K562 (cell line): ENCODE data around the gene MYOM1. TPM values are rescaled to one million over a fixed set of nuclear protein-coding genes. Genes with fewer than 3 reads are reported as not detected.

ENCODE experiments used
- ATAC-seq: fragments of 200-7000 bp; cut with Tn5 transposase; 3 replicates; pipeline ENCODE4 v1.9.1; 2020; ENCODE audit warnings: moderate library complexity
- BruUV-seq: library from RNA; stranded (reverse); fragments of 400-500 nt; replicated peaks from 2 replicates; lab custom pipeline; 2021; lab: Mats Ljungman, UMichigan
- CTCF ChIA-PET: fragments of 300-600 bp; formaldehyde crosslinking; extraction: SDS; loops from one replicate; lab custom pipeline; 2021; ENCODE audit warnings: low intra/inter-chr PET ratio; lab: Yijun Ruan, JAX
- POLR2A ChIA-PET: fragments of 300-600, 350-650 bp; sonication (Branson Sonifier 250); formaldehyde crosslinking; extraction: SDS; loops from one replicate; lab custom pipeline; 2021; ENCODE audit warnings: antibody characterized with exemption, inconsistent platforms; lab: Yijun Ruan, JAX
- DNase-seq, 4 experiments: peaks; one replicate each; pipeline versions ENCODE4 v3.0.0 to v3.0.0-alpha.2; 2011 to 2018; ENCODE audit warnings: low spot score in 3 of 4, mixed read lengths in 3 of 4; ENCODE audit errors: extremely low read depth in 1 of 4
- FAIRE-seq: peaks from 2 replicates; lab custom pipeline; 2011; peaks lifted over from hg19 to GRCh38; lab: Jason Lieb, UNC
- H2AFZ ChIP-seq: 2 replicates; pipeline ENCODE4 v1.6.0; 2011; ENCODE audit warnings: low read depth, low read length, control low read depth, inconsistent platforms
- H3K27ac ChIP-seq: fragments of 200-600 bp; 3 replicates; pipeline ENCODE4 v1.8.0; 2011; ENCODE audit warnings: low read depth, mild to moderate bottlenecking, control low read depth, inconsistent platforms, low read length, moderate library complexity, mixed read lengths; ENCODE audit errors: extremely low read depth
- H3K27me3 ChIP-seq, 2 experiments: fragments of 300-600 bp in 1 of 2; 2 replicates in 1 of 2; 3 replicates in 1 of 2; pipeline versions ENCODE4 v1.6.0 to v1.8.0; 2011; ENCODE audit warnings: inconsistent platforms in 2 of 2, low read length in 2 of 2, mild to moderate bottlenecking in 1 of 2, mixed read lengths in 1 of 2, moderate library complexity in 1 of 2; ENCODE audit not compliant: control insufficient read depth in 2 of 2, insufficient read depth in 2 of 2
- H3K36me3 ChIP-seq: fragments of 300-600 bp; 3 replicates; pipeline ENCODE4 v1.8.0; 2011; ENCODE audit warnings: mild to moderate bottlenecking, low read length, inconsistent platforms; ENCODE audit not compliant: control insufficient read depth, insufficient read depth
- H3K4me1 ChIP-seq, 2 experiments: fragments of 200-600 bp in 1 of 2; replicated peaks in 1 of 2; 2 replicates in 1 of 2; 3 replicates in 1 of 2; pipeline versions ENCODE4 v1.5.1 to v1.8.0; 2011; ENCODE audit warnings: inconsistent platforms in 2 of 2, low read length in 2 of 2, mild to moderate bottlenecking in 1 of 2, mixed read lengths in 1 of 2, moderate library complexity in 1 of 2; ENCODE audit not compliant: control insufficient read depth in 2 of 2, insufficient read depth in 2 of 2
- H3K4me2 ChIP-seq: 2 replicates; pipeline ENCODE4 v1.6.1; 2011; ENCODE audit warnings: low read length, control low read depth, inconsistent platforms, mixed read lengths; ENCODE audit not compliant: insufficient read depth
- H3K4me3 ChIP-seq: fragments of 200-600 bp; sonication (generic), shearing (Covaris generic); 2 replicates; pipeline ENCODE4 v1.5.1; 2016; ENCODE audit warnings: control low read depth, inconsistent platforms
- H3K79me2 ChIP-seq: fragments of 200-600 bp; 3 replicates; pipeline ENCODE4 v1.8.0; 2011; ENCODE audit warnings: low read length, inconsistent platforms; ENCODE audit not compliant: control insufficient read depth, insufficient read depth
- H3K9ac ChIP-seq, 2 experiments: 2 replicates each; pipeline versions ENCODE4 v1.6.0 to v1.6.1; 2011; ENCODE audit warnings: low read depth in 2 of 2, low read length in 2 of 2, control low read depth in 1 of 2, inconsistent platforms in 1 of 2, mild to moderate bottlenecking in 1 of 2, mixed read lengths in 1 of 2; ENCODE audit not compliant: insufficient read depth in 1 of 2
- H3K9me1 ChIP-seq: one replicate; pipeline ENCODE4 v1.6.0; 2011; ENCODE audit warnings: inconsistent platforms, mild to moderate bottlenecking, low read length, moderate library complexity; ENCODE audit not compliant: control insufficient read depth, insufficient read depth
- H3K9me3 ChIP-seq: replicated peaks from 2 replicates; pipeline ENCODE4 v1.5.1; 2011; ENCODE audit warnings: low read depth, low read length, inconsistent platforms; ENCODE audit not compliant: control insufficient read depth, insufficient read depth
- H4K20me1 ChIP-seq: replicated peaks from 2 replicates; pipeline ENCODE4 v1.6.1; 2011; ENCODE audit warnings: low read length, inconsistent platforms, mixed read lengths; ENCODE audit not compliant: control insufficient read depth, insufficient read depth
- FOXA3 ChIP-seq, 2 experiments: fragments of 450-650 bp in 1 of 2; sonication (generic) in 1 of 2; formaldehyde crosslinking; IDR thresholded peaks in 1 of 2; conservative IDR thresholded peaks in 1 of 2; 2 replicates each; pipeline versions ENCODE4 v1.4.0 to v1.8.0; 2020 to 2022; ENCODE audit warnings: mild to moderate bottlenecking in 2 of 2, missing genetic modification reagents in 1 of 2
- HDAC2 ChIP-seq: fragments of 450-650 bp; IDR thresholded peaks from 2 replicates; pipeline ENCODE4 v1.6.1; 2016; ENCODE audit warnings: mild to moderate bottlenecking
- JUN ChIP-seq, 2 experiments: sonication (generic) in 1 of 2; formaldehyde crosslinking in 1 of 2; IDR thresholded peaks; 2 replicates each; pipeline versions ENCODE4 v1.6.1 to v1.8.0; 2012 to 2022; ENCODE audit warnings: borderline replicate concordance in 2 of 2, mild to moderate bottlenecking in 2 of 2, improper control_type of control experiment in 1 of 2, low read depth in 1 of 2, low read length in 1 of 2, missing genetic modification reagents in 1 of 2
- LEF1 ChIP-seq: fragments of 450-650 bp; IDR thresholded peaks from 2 replicates; pipeline ENCODE4 v1.6.1; 2016; ENCODE audit warnings: mild to moderate bottlenecking
- MAZ ChIP-seq, 2 experiments: fragments of 450-650 bp in 1 of 2; sonication (generic) in 1 of 2; formaldehyde crosslinking; IDR thresholded peaks in 1 of 2; conservative IDR thresholded peaks in 1 of 2; 2 replicates each; pipeline versions ENCODE4 v1.4.0 to v1.5.0; 2020; ENCODE audit warnings: mild to moderate bottlenecking in 1 of 2, missing genetic modification reagents in 1 of 2
- MEF2A ChIP-seq: IDR thresholded peaks from 2 replicates; pipeline ENCODE4 v1.6.1; 2011; ENCODE audit warnings: low read depth, mild to moderate bottlenecking, low read length, moderate library complexity; ENCODE audit not compliant: control insufficient read depth
- POLR2AphosphoS2 ChIP-seq: IDR thresholded peaks from 2 replicates; pipeline ENCODE4 v1.6.1; 2012; ENCODE audit warnings: low read length, improper control_type of control experiment
- SMARCA4 ChIP-seq: fragments of 450-650 bp; IDR thresholded peaks from 2 replicates; pipeline ENCODE4 v1.6.1; 2016
- TBL1XR1 ChIP-seq, 2 experiments: IDR thresholded peaks; 2 replicates each; pipeline ENCODE4 v1.6.1; 2012; ENCODE audit warnings: improper control_type of control experiment in 2 of 2, low read length in 2 of 2, mild to moderate bottlenecking in 1 of 2
- TCF3 ChIP-seq: sonication (generic); formaldehyde crosslinking; IDR thresholded peaks from 2 replicates; pipeline ENCODE4 v1.4.0; 2020; ENCODE audit warnings: mild to moderate bottlenecking, missing genetic modification reagents
- ZNF24 ChIP-seq: fragments of 450-650 bp; IDR thresholded peaks from 2 replicates; pipeline ENCODE4 v1.6.1; 2016
- ZNF445 ChIP-seq: fragments of 250-450 bp; sonication (Bioruptor Pico); IDR thresholded peaks from 2 replicates; pipeline ENCODE4 v1.4.0; 2020; ENCODE audit warnings: low read depth, mild to moderate bottlenecking, moderate library complexity
- WGBS: fragments of 100-300 bp; shearing (Covaris generic); methylation state at CpG from one replicate; pipeline ENCODE4 v1.1.6; 2016; ENCODE audit warnings: low coverage, mixed read lengths; ENCODE audit not compliant: insufficient coverage; ENCODE audit errors: missing lambda C conversion rate; 5-methylcytosine and 5-hydroxymethylcytosine counted together
- in situ Hi-C: fragments of 300-500 bp; cut with MboI; formaldehyde crosslinking; loops from 4 replicates; pipeline ENCODE4 v1.15.0; 2018; ENCODE audit warnings: inconsistent platforms, mixed read lengths
- intact Hi-C: fragments of 100-400 bp; cut with micrococcal nuclease; formaldehyde crosslinking; loops from 2 replicates; pipeline ENCODE4 v1.14.2; 2022
- polyA plus RNA-seq, 8 experiments: library from polyadenylated mRNA; depleted of rRNA in 4 of 8; stranded (reverse) in 5 of 8; unstranded in 3 of 8; fragments of >200 nt; fragmentation: Nextera tagmentation in 2 of 8; fragmentation: Illumina TruSeq in 1 of 8; extraction: Ambion mirVana in 2 of 8; extraction: Trizol in 1 of 8; gene quantifications; 2 replicates each; pipeline versions ENCODE4 v1.2.1 to v1.2.3, GENCODE V29; 2011 to 2014; ENCODE audit warnings: inconsistent platforms in 1 of 8, missing spikeins in 1 of 8
- total RNA-seq, 7 experiments: library from RNA; depleted of rRNA in 6 of 7; stranded (reverse); fragments of >200 nt in 6 of 7; fragmentation: Illumina TruSeq in 2 of 7; extraction: Trizol in 2 of 7; gene quantifications; 2 replicates each; pipeline versions ENCODE4 v1.2.1 to v1.2.3, GENCODE V29; 2011 to 2021; ENCODE audit warnings: low replicate concordance in 1 of 7
- TF ChIP-seq, protein P1 (sequence below): IDR thresholded peaks from 3 replicates; pipeline ENCODE4 v1.6.1; 2011; ENCODE audit warnings: borderline replicate concordance, mild to moderate bottlenecking, moderate library complexity; ENCODE audit not compliant: insufficient read length; ENCODE audit errors: extremely low read depth

MYOM1 gene
- total and polyA plus RNA-seq, 9 of the 15 experiments (the other 6 are each of a cell fraction or from before 2014, with no cell fraction given) = 0.01 to 0.62 (median 0.25) TPM

DNA sequence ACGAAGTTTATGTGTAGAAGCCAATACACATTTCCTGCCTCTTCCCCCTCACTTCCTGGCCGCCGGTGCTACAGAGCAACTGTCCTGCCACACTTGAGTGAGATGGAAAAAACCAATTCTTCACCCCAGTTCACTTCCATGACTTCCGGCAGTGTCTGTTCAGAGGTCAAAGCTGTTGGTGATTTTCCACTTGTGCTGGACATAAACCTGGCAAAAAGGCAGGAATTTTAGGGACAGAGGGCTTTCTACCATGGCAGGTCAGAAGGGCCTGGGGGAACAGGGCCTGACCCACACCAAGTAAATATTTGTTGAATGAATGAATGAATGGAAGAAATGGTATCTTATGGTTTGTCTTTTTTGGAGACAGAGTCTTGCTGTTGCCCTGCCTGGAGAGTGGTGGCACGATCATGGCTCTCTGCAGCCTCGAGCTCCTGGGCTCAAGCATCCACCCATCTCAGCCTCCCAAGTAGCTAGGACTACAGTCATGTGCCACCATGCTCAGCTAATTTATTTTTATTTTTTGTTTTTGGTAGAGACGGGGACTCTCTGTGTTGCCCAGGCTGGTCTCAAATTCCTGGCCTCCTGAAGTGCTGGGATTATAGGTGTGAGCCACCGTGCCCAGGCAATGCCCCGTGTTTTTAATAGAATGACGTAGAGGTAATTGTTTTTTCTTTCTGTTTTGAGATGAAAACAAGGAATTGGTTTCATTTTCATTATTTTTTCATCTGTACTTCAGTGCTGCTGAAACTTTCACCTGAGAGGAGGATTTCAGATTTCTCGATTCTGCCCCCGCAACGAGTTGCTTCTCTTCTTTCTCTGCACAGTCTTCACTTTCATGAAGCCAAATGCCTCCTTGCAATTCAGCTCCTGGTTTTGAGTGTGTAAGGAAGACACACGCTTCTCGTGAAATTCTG lies 158.8 kb downstream of the MYOM1 start:
- no peaks in the 10 kb centered on the region for H3K79me2 ChIP-seq

DNA sequence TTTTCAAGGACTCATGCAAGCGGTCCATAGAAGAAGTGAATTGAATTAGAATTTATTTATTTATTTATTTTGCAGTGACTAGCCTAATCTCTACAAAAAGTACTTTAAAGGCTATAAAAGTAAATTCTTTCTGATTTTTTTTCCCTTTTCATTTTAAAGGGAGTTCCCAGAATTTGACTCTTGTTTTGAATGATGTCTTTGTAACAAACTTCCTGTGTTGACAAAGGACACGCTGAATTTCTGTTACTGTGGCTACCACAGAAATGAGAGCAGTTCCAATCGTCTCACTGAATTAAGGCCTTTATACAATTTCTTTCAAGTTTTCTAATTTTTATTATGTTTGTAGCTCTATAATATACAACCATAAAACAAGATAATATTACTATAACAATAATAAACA lies 160.5 kb downstream of the MYOM1 start:
- Histone ChIP-seq H3K9me3 (no peaks in the 10 kb centered on the region), H3K27me3 (no peaks in the 10 kb centered on the region), H3K79me2 (no peaks in the 10 kb centered on the region), H3K27ac (no peak overlapping the region), H3K4me2 (no peak overlapping the region), H3K4me3 (no peak overlapping the region), H3K9me1 (no peaks in the 10 kb centered on the region), H4K20me1 (no peaks in the 10 kb centered on the region), H3K36me3 (no peaks in the 10 kb centered on the region), H3K9ac (no peak overlapping the region), H3K4me1 (peaks cover 0 to 4% of the 10 kb centered on the region in 2 experiments; a peak in 2 of 5 replicates), H2AFZ (no peak overlapping the region; the same call in 1 of the 2 replicates)
- ATAC-seq = no peak
- in situ Hi-C loops = no loop called here
- CTCF ChIA-PET = no interaction called here
- no peak for DNase-seq
- no peak for FAIRE-seq
- no TSS peak for BruUV-seq
- POLR2A ChIA-PET = interaction anchor here (1.2 to 1.5 kb wide), 2 partner anchors 10 to 19 kb away, joined by 3 to 4 read pairs; no protein-coding TSS in a partner anchor
- intact Hi-C loops = no loop called here
- WGBS = 54% methylated on average over 3 of the region's 3 CpGs
- TF ChIP-seq MEF2A (no peak), POLR2AphosphoS2 (no peak), TCF3 (no peak), JUN (IDR thresholded peaks at IDR 0.05; ENCODE audit: borderline replicate concordance, low read depth, low read length) (no peak), JUN (CRISPR knock-in tag; IDR thresholded peaks at IDR 0.05; ENCODE audit: borderline replicate concordance) (no peak), HDAC2 (no peak), FOXA3 (CRISPR knock-in tag; conservative IDR thresholded peaks at IDR 0.05 in 1 of 2, IDR thresholded peaks at IDR 0.05 in 1 of 2) (peak in 1 of 2 experiments; percentile 46; a peak in 1 of 4 replicates), ZNF445 (CRISPR knock-in tag) (no peak)
- TF ChIP-seq, protein P1, sequence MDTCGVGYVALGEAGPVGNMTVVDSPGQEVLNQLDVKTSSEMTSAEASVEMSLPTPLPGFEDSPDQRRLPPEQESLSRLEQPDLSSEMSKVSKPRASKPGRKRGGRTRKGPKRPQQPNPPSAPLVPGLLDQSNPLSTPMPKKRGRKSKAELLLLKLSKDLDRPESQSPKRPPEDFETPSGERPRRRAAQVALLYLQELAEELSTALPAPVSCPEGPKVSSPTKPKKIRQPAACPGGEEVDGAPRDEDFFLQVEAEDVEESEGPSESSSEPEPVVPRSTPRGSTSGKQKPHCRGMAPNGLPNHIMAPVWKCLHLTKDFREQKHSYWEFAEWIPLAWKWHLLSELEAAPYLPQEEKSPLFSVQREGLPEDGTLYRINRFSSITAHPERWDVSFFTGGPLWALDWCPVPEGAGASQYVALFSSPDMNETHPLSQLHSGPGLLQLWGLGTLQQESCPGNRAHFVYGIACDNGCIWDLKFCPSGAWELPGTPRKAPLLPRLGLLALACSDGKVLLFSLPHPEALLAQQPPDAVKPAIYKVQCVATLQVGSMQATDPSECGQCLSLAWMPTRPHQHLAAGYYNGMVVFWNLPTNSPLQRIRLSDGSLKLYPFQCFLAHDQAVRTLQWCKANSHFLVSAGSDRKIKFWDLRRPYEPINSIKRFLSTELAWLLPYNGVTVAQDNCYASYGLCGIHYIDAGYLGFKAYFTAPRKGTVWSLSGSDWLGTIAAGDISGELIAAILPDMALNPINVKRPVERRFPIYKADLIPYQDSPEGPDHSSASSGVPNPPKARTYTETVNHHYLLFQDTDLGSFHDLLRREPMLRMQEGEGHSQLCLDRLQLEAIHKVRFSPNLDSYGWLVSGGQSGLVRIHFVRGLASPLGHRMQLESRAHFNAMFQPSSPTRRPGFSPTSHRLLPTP = no peak

More for the DNA sequence above, 158.8 kb downstream of the MYOM1 start:
- Histone ChIP-seq H3K27ac (no peak overlapping the region), H3K9me1 (no peaks in the 10 kb centered on the region), H4K20me1 (no peaks in the 10 kb centered on the region), H3K4me2 (no peak overlapping the region), H3K4me1 (peaks cover 0 to 4% of the 10 kb centered on the region in 2 experiments; a peak in 3 of 5 replicates), H3K4me3 (no peak overlapping the region), H3K36me3 (no peaks in the 10 kb centered on the region), H3K27me3 (no peaks in the 10 kb centered on the region), H3K9ac (no peak overlapping the region), H3K9me3 (no peaks in the 10 kb centered on the region), H2AFZ (peak overlapping the region; percentile 64)
- POLR2A ChIA-PET = interaction anchor here (0.6 to 1.5 kb wide), 5 partner anchors 8 to 66 kb away, joined by 3 to 4 read pairs (median 3); no protein-coding TSS in a partner anchor
- intact Hi-C loops = no loop called here
- BruUV-seq = no TSS peak
- 59% methylated on average over 15 of the region's 15 CpGs for WGBS
- TF ChIP-seq SMARCA4 (no peak), TBL1XR1 (IDR thresholded peaks at IDR 0.05; ENCODE audit: low read length in 2 of 2) (no peak), ZNF24 (peak; percentile 59; the same call in 1 of the 2 replicates), MAZ (CRISPR knock-in tag; conservative IDR thresholded peaks at IDR 0.05 in 1 of 2, IDR thresholded peaks at IDR 0.05 in 1 of 2) (no peak), LEF1 (no peak)
- ATAC-seq (no peak), FAIRE-seq (no peak), DNase-seq (no peak)
- in situ Hi-C loops = loop anchor here (10.0 kb wide), 1 partner anchor 126 kb away; no protein-coding TSS in a partner anchor
- CTCF ChIA-PET = no interaction called here
